Measurements from ENCODE around the gene HLA-DPA1.

DNA sequence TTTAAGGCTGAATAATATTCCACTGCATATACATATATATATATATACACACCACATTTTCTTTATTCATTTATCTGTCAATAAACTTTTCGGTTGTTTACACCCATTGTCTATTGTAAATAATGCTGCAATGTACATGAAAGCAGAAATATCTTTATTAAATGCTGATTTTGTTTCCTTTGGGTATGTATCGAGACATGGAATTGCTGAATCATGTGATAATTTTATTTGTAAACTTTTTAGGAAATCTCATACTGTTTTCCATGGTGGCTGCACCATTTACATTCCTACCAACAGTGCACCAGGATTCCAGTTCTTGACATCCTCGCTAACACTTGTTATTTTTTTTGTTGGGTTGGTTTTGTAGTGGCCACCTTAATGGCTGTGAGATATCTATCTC is 49.9 kb downstream of the HLA-DPA1 start:
- TF ChIP-seq, protein P1, sequence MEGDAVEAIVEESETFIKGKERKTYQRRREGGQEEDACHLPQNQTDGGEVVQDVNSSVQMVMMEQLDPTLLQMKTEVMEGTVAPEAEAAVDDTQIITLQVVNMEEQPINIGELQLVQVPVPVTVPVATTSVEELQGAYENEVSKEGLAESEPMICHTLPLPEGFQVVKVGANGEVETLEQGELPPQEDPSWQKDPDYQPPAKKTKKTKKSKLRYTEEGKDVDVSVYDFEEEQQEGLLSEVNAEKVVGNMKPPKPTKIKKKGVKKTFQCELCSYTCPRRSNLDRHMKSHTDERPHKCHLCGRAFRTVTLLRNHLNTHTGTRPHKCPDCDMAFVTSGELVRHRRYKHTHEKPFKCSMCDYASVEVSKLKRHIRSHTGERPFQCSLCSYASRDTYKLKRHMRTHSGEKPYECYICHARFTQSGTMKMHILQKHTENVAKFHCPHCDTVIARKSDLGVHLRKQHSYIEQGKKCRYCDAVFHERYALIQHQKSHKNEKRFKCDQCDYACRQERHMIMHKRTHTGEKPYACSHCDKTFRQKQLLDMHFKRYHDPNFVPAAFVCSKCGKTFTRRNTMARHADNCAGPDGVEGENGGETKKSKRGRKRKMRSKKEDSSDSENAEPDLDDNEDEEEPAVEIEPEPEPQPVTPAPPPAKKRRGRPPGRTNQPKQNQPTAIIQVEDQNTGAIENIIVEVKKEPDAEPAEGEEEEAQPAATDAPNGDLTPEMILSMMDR (conservative IDR thresholded peaks at IDR 0.05) = no peak
- TF ChIP-seq EZH2 (IDR thresholded peaks at IDR 0.05; ENCODE audit: low read depth) = no peak

Measured in PC-9 (cell line).